ENCODE data around the gene BCL2L1. TPM values are rescaled to one million over a fixed set of nuclear protein-coding genes. Genes with fewer than 3 reads are reported as not detected.
A peak's percentile ranks its signal among the peaks of the same experiment; 100 is the strongest.
"Not testable (repeated sequence)": the region's sequence is repeated elsewhere in the genome, so short reads cannot be mapped to it uniquely, and the experiment has no call there.

The BCL2L1 gene
- total RNA-seq, 1 donor from 2014 or later, result 60.0 TPM

DNA sequence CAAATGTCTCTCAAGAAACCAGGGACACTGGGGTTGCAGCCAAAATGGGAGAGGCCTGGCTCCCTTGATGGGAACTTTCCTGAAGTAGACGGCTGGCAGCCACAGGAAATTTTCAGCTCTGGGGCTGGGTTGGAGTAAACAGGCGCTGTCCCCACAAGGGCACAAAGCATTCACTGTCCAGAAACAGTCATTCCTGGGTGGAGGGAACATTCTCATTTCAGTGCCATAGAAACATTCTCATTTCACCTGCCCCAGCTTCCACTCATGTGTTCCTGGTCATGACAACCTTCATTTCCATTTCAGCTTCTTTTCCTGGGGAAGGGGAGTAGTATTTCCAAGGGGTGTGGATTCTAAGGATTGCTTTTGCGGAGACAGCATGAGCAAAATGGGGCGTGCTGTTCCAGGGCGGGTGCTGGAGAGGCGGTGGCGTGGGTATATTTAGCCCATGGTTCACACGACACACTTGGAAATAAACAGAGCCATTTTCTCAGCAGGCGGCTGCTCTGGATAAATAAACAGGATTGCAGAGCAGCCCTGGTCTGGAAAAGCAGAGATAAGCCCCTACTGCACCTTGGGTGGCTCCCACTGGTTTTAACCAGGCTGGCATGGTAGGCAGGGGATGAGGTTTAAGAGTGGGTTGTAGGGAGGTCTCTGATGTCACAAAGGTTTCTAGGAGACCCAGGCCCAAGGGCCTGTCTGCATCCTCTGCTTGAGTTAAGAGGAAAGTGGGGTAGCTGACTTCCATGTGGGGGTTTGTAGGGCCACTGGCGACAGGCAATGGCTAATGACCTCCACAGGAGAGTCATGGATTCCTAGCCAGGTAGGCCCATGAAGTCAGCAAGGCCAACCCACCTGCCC, 52.1 kb downstream of the BCL2L1 start:
- no peaks in the 10 kb centered on the region for H3K27me3 ChIP-seq
- no peak overlapping the region for H3K4me2 ChIP-seq
- DNase-seq (ENCODE audit: low spot score), result no peak
- no peak overlapping the region for H3K27ac ChIP-seq
- peaks cover 8% of the 10 kb centered on the region for H3K36me3 Mint-ChIP-seq
- peaks cover 11% of the 10 kb centered on the region for H3K4me1 ChIP-seq
- no peak overlapping the region for H3K4me3 ChIP-seq
- no peaks in the 10 kb centered on the region for H3K9me3 ChIP-seq (ENCODE audit: low read depth)
- H2AFZ ChIP-seq (replicated peaks), result no peak overlapping the region
- no peak overlapping the region for H3K9ac ChIP-seq
- no peak overlapping the region for H3K27ac Mint-ChIP-seq
- H3K79me2 ChIP-seq (ENCODE audit: low read depth), result peaks cover 5% of the 10 kb centered on the region
- peaks cover 7% of the 10 kb centered on the region for H3K27me3 Mint-ChIP-seq (ENCODE audit: insufficient read depth, low read depth)
- no peak for TF ChIP-seq EZH2phosphoT487 (IDR thresholded peaks at IDR 0.05)
- TF ChIP-seq, protein P1, sequence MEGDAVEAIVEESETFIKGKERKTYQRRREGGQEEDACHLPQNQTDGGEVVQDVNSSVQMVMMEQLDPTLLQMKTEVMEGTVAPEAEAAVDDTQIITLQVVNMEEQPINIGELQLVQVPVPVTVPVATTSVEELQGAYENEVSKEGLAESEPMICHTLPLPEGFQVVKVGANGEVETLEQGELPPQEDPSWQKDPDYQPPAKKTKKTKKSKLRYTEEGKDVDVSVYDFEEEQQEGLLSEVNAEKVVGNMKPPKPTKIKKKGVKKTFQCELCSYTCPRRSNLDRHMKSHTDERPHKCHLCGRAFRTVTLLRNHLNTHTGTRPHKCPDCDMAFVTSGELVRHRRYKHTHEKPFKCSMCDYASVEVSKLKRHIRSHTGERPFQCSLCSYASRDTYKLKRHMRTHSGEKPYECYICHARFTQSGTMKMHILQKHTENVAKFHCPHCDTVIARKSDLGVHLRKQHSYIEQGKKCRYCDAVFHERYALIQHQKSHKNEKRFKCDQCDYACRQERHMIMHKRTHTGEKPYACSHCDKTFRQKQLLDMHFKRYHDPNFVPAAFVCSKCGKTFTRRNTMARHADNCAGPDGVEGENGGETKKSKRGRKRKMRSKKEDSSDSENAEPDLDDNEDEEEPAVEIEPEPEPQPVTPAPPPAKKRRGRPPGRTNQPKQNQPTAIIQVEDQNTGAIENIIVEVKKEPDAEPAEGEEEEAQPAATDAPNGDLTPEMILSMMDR (IDR thresholded peaks at IDR 0.05), result no peak
- TF ChIP-seq EZH2 (IDR thresholded peaks at IDR 0.05), result no peak
- no peaks in the 10 kb centered on the region for H3K36me3 ChIP-seq
- H3K9me3 Mint-ChIP-seq, result no peaks in the 10 kb centered on the region
- no peak overlapping the region for H3K4me3 Mint-ChIP-seq
- H4K20me1 ChIP-seq (ENCODE audit: low read depth), result peaks cover 24% of the 10 kb centered on the region
- peaks cover 8% of the 10 kb centered on the region for H3K4me1 Mint-ChIP-seq
- H3F3A ChIP-seq (ENCODE audit: low read depth), result no peaks in the 10 kb centered on the region

DNA sequence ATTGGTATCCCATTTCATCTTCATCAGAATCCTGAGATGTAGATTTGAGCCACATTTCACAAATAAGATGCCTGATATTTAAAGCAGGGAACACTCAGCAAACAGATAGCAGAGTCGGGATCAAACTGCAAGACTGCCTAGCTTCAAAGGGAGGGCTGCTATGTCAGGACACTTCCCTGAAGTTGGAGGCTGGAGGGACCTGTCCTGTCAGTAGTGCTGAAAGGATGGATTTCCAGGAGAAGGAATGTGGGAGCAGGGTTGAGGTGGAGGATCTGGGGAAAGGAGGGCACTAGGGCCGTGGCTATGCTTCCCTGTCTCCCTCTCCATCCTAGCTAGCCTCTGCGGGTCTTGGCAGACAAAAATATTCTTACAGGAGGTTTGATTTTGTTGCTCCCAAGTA, 52.8 kb downstream of the BCL2L1 start:
- H3K4me1 Mint-ChIP-seq, result peaks cover 8% of the 10 kb centered on the region
- H3K36me3 Mint-ChIP-seq, result peaks cover 12% of the 10 kb centered on the region
- H2AFZ ChIP-seq (replicated peaks), result no peak overlapping the region
- H3K9ac ChIP-seq, result no peak overlapping the region
- H3K4me1 ChIP-seq, result peaks cover 11% of the 10 kb centered on the region
- H3K27ac ChIP-seq, result no peak overlapping the region
- H3K27me3 Mint-ChIP-seq (ENCODE audit: insufficient read depth, low read depth), result peaks cover 6% of the 10 kb centered on the region
- no peaks in the 10 kb centered on the region for H3K9me3 Mint-ChIP-seq
- no peaks in the 10 kb centered on the region for H3K9me3 ChIP-seq (ENCODE audit: low read depth)
- no peak overlapping the region for H3K4me3 ChIP-seq
- no peak overlapping the region for H3K4me2 ChIP-seq
- no peaks in the 10 kb centered on the region for H3K36me3 ChIP-seq
- no peaks in the 10 kb centered on the region for H3K27me3 ChIP-seq
- no peaks in the 10 kb centered on the region for H3F3A ChIP-seq (ENCODE audit: low read depth)
- peaks cover 24% of the 10 kb centered on the region for H4K20me1 ChIP-seq (ENCODE audit: low read depth)
- H3K79me2 ChIP-seq (ENCODE audit: low read depth), result peaks cover 5% of the 10 kb centered on the region
- DNase-seq (ENCODE audit: low spot score), result peak; percentile 36
- TF ChIP-seq EZH2 (IDR thresholded peaks at IDR 0.05) (no peak), EZH2phosphoT487 (IDR thresholded peaks at IDR 0.05) (no peak)
- TF ChIP-seq, protein P1 (IDR thresholded peaks at IDR 0.05), result no peak
- no peak overlapping the region for H3K4me3 Mint-ChIP-seq
- no peak overlapping the region for H3K27ac Mint-ChIP-seq

DNA sequence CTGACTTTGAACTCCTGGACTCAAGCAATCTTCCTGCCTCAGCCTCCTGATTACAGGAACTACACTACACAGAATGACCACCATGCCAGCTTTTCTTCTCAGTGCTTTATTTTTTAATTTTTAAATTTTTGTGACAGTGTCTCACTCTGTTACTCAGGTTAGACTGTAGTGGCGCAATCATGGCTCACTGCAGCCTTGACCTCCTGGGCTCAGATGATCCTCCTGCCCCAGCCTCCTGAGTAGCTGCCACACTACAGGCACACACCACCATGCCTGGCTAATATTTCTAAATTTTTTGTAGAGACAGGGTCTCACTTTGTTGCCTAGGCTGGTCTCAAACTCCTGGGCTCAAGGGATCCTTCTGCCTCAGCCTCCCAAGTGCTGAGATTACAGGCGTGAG, 53.7 kb downstream of the BCL2L1 start:
- H3K9me3 Mint-ChIP-seq; H3K9ac ChIP-seq; H3K36me3 ChIP-seq; H3K4me2 ChIP-seq; H3K9me3 ChIP-seq (ENCODE audit: low read depth); H3K27me3 Mint-ChIP-seq (ENCODE audit: insufficient read depth, low read depth); H3K4me3 Mint-ChIP-seq; H3K27ac Mint-ChIP-seq; H3K79me2 ChIP-seq (ENCODE audit: low read depth); H3F3A ChIP-seq (ENCODE audit: low read depth); H2AFZ ChIP-seq (replicated peaks); H3K27ac ChIP-seq; DNase-seq (ENCODE audit: low spot score); H3K4me3 ChIP-seq; H3K27me3 ChIP-seq; H3K4me1 Mint-ChIP-seq: not testable (repeated sequence)
- peaks cover 12% of the 10 kb centered on the region for H3K36me3 Mint-ChIP-seq
- peaks cover 11% of the 10 kb centered on the region for H3K4me1 ChIP-seq
- peaks cover 24% of the 10 kb centered on the region for H4K20me1 ChIP-seq (ENCODE audit: low read depth)

All from neural progenitor cell (in vitro differentiated cells).